ENCODE measurements around the gene ZNF37A.
A peak's percentile ranks its signal among the peaks of the same experiment; 100 is the strongest.
"Not testable (repeated sequence)": the region's sequence is repeated elsewhere in the genome, so short reads cannot be mapped to it uniquely, and the experiment has no call there.

ZNF37A gene

GRCh38 chr10:38094158-38094926 is at the start of gene ZNF37A:
Gene ZNF37A, plus strand, starts transcription at chr10:38094337. Its CDS starts 2,281 bp downstream, at chr10:38096618.
- DNase-seq (ENCODE audit: low read depth): peak; percentile 82

- no peak for DNase-seq (ENCODE audit: low read depth)
These were observed 49.0 kb upstream of the ZNF37A start for GRCh38 chr10:38045129-38045528.

- DNase-seq (ENCODE audit: low read depth): no peak
These were observed 46.5 kb upstream of the ZNF37A start for GRCh38 chr10:38047666-38048065.

- DNase-seq (ENCODE audit: low read depth): no peak
These were observed 43.9 kb upstream of the ZNF37A start for GRCh38 chr10:38050212-38050611.

DNA sequence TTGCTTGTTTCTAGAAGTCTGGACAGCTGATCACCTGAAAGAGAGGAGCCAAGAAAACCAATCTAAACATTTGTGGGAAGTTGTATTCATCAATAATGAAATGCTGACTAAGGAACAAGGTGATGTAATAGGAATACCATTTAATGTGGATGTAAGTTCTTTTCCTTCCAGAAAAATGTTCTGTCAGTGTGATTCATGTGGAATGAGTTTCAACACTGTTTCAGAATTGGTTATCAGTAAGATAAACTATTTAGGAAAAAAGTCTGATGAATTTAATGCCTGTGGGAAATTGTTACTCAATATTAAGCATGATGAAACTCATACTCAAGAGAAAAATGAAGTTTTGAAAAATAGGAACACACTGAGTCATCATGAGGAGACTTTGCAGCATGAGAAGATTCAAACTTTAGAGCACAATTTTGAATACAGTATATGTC is 39.8 kb upstream of the ZNF37A start:
- peak; percentile 54 for DNase-seq (ENCODE audit: low read depth)

DNA sequence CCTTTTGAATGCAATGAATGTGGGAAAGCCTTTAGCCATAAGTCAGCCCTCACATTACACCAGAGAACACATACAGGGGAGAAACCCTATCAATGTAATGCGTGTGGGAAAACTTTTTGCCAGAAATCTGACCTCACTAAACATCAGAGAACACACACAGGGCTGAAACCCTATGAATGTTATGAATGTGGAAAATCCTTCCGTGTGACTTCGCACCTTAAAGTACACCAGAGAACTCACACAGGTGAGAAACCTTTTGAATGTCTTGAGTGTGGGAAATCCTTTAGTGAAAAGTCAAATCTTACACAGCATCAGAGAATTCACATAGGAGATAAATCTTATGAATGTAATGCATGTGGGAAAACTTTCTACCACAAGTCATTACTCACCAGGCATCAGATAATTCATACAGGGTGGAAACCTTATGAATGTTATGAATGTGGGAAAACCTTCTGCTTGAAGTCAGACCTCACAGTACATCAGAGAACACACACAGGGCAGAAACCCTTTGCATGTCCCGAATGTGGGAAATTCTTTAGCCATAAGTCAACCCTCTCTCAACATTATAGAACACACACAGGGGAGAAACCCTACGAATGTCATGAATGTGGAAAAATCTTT is 38.8 kb upstream of the ZNF37A start:
- DNase-seq (ENCODE audit: low read depth): not testable (repeated sequence)

DNA sequence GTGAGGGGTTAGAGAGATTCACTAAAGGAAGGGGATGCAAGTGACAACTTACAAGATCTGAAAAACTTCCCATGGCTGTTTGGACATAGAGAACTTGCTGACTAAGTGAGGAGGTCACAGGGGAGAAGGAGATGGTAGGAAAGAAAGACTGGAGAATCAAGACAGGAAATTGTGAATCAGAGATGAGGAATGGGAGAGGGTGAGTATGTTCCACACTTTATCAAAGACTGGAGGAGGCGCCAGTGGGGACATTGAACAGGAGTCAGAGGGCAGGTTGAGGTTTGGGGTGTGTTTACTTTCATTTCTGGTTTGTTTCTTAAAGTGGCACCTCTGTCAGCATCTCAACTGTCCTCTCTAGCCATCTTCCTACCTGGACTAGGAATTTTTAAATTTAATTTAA is 24.5 kb upstream of the ZNF37A start:
- peak; percentile 44 for DNase-seq (ENCODE audit: low read depth)

GRCh38 chr10:38070501-38070900 is 23.6 kb upstream of the ZNF37A start:
- DNase-seq (ENCODE audit: low read depth): no peak

- DNase-seq (ENCODE audit: low read depth): no peak
These were observed 21.6 kb upstream of the ZNF37A start for GRCh38 chr10:38072552-38072951.

DNA sequence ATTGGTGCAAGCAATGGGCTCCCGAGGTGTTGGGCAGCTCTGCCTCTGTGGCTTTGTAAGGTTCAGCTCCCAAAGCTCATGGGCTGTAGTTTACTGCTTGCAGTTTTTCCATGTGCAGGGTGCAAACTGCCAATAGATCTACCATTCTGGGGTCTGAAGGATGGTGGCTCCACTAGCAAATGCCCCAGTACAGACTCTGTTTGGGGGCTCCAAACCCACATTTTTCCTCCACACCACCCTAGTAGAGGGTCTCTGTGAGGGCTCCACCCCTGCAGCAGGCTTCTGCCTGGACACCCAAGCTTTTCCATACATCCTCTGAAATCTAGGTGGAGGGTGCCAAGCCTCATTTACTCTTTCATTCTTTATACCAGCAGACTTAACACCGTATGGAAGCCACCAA is 17.4 kb upstream of the ZNF37A start:
- DNase-seq (ENCODE audit: low read depth): no peak

DNA sequence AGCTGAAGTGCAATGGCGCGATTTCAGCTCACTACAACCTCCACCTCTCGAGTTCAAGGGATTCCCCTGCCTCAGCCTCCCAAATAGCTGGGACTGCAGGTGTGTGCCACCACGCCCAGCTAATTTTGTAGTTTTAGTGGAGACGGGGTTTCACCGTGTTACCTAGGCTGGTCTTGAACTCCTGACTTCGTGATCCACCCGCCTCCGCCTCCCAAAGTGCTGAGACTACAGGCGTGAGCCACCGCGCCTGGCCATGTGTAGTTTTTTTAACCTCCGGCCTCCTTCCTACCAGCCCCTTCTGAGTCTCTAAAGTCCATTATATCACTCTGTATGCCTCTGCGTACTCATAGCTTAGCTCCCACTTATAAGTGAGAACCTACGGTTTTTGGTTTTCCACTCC is 819 bp upstream of the ZNF37A start:
- not testable (repeated sequence) for DNase-seq (ENCODE audit: low read depth)

GRCh38 chr10:38093816-38094157 is 350 bp upstream of the ZNF37A start:
- DNase-seq (ENCODE audit: low read depth): no peak

DNA sequence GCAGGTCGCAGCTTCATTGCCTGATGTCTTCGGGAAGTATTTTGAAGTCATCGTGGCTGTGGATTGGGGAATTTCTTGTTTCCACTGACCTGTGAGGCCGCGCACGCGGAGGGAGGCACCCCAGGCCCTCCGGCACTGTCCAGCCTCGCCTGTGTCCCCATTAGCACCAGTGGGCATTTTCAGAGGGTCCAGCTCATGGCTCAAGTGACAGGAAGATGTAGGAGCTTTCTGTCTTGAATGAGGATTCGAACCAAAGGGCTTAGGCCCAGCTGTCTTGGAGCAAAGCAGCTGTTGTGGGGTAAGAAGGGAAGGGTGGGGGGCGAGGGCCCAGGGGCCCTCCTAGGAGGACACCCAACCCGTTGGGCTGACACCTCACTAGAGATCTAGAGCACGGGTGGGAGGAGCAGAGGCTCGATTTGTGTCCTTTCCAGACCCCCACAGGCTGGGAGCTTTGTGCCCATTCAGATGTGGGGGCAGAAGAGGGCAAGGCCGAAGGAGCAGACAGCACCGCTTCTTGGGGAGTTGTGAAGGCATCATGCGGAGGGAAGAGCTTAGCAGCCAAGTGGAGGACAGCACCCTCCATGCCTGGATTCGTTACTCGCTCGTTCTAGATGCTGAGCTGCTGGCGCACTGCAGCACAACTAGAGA is 914 bp downstream of the ZNF37A start:
- peak; percentile 0 for DNase-seq (ENCODE audit: low read depth)

DNA sequence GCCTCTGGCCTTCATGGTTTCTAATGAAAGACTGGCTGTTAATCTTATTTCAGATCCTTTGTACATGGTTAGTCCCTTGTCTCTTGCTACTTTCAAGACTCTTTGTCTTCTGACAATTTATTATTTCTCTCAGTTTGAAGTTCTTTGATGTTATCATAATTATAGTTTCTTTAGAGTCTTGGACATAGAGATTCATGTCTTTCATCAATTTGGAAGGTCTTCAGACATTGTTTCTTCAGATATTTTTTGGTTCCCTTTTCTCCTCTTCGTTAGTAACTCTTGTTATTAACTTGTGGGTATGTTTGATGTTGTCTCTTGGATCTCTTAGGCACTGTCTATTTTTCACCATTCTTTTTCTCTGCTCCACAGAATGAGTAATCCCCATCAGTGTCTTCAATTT is 8.7 kb downstream of the ZNF37A start:
- DNase-seq (ENCODE audit: low read depth): no peak

- DNase-seq (ENCODE audit: low read depth): no peak
These were observed 9.6 kb downstream of the ZNF37A start for GRCh38 chr10:38103756-38104155.

GRCh38 chr10:38112159-38112558 is 18.0 kb downstream of the ZNF37A start:
- DNase-seq (ENCODE audit: low read depth): no peak

- no peak for DNase-seq (ENCODE audit: low read depth)
These were observed 24.1 kb downstream of the ZNF37A start for GRCh38 chr10:38118072-38118807.

GRCh38 chr10:38119038-38119437 is 24.9 kb downstream of the ZNF37A start:
- no peak for DNase-seq (ENCODE audit: low read depth)

DNA sequence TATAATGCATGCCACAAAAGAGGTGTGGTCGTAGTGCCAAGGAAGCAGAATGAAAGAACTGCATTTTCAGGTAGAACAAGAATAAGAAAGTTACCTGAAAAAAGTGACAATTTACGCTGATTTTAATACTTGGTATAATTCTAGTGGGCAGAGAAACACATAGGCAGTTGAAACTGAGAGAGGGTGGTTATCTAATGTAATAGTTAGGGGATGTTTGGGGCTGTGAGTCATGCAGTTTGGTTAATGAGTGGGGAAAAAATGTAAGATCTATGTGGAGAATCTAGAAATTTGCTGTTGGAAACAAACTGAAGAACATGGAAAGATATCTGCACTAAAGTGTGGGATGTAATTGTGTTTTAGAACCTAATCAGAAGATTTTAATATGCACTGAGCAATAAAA is 33.7 kb downstream of the ZNF37A start:
- no peak for DNase-seq (ENCODE audit: low read depth)

DNA sequence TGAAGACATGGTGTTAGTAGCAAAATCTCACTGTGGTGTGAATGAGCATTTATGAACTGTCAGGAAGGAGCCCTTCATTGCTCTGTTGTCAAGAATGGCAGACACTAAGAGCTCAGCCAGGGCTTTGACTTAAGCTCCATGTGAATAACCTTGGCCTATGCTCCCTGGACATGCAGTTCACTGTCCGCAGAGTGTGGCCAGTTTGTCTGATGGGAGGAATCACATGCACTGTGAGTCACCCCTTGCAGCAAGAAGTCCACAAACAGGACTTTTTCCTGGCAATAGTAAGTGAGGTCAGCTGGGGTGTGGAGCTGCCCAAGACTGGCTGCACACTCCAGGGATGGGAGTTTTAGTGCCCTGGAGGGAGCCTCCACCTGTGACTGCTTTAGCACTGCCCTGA is 49.5 kb downstream of the ZNF37A start:
- DNase-seq (ENCODE audit: low read depth): no peak

GRCh38 chr10:38146579-38147333 is 52.6 kb downstream of the ZNF37A start:
- no peak for DNase-seq (ENCODE audit: low read depth)

- DNase-seq (ENCODE audit: low read depth): no peak
These were observed 53.5 kb downstream of the ZNF37A start for GRCh38 chr10:38147686-38148085.
